Upper lobe of left lung (tissue), 4 donors: ENCODE measurements around the gene WDR90.

ENCODE experiments used
- CTCF ChIP-seq, 6 experiments: fragments of 450-650 bp in 4 of 6; fragments of 200-600 bp in 2 of 6; sonication (generic) in 2 of 6; IDR thresholded peaks; one replicate each; pipeline ENCODE4 v1.5.1; 2016 to 2019; ENCODE audit warnings: antibody characterized with exemption in 6 of 6
- EP300 ChIP-seq, 4 donors: sonication (generic); formaldehyde crosslinking; IDR thresholded peaks; one replicate each; pipeline ENCODE4 v1.5.1; 2017; ENCODE audit warnings: antibody characterized with exemption in 4 of 4, control low read depth in 2 of 4
- POLR2A ChIP-seq, 4 donors: fragments of 450-650 bp; IDR thresholded peaks; one replicate each; pipeline ENCODE4 v1.5.1; 2016 to 2017; ENCODE audit warnings: antibody characterized with exemption in 4 of 4, mild to moderate bottlenecking in 2 of 4
- POLR2AphosphoS5 ChIP-seq, 2 donors: sonication (generic); formaldehyde crosslinking; IDR thresholded peaks; one replicate each; pipeline ENCODE4 v1.5.1; 2017; ENCODE audit warnings: antibody characterized with exemption in 2 of 2

GRCh38 chr16:705431-706188, 56.4 kb downstream of the WDR90 start, which contains the start of gene FBXL16:
- TF ChIP-seq POLR2A (IDR thresholded peaks at IDR 0.05) (no peak), CTCF (IDR thresholded peaks at IDR 0.05) (no peak), EP300 (IDR thresholded peaks at IDR 0.05) (no peak), POLR2AphosphoS5 (IDR thresholded peaks at IDR 0.05) (no peak)
